ENCODE results near the gene NGFR. TPM values are rescaled to one million over a fixed set of nuclear protein-coding genes. Genes with fewer than 3 reads are reported as not detected.
"Not testable (repeated sequence)": the region's sequence is repeated elsewhere in the genome, so short reads cannot be mapped to it uniquely, and the experiment has no call there.

NGFR gene
- total RNA-seq, 4 donors from 2014 or later, result 10.6 to 21.3 (median 16.1) TPM

- TF ChIP-seq POLR2A (IDR thresholded peaks at IDR 0.05) (no peak), CTCF (IDR thresholded peaks at IDR 0.05) (no peak), POLR2AphosphoS5 (IDR thresholded peaks at IDR 0.05) (no peak), EP300 (IDR thresholded peaks at IDR 0.05) (no peak)
- H3K4me1 ChIP-seq, result peaks cover 0 to 19% (median 16%) of the 10 kb centered on the region in 3 donors
- no peaks in the 10 kb centered on the region for H3K9me3 ChIP-seq
- H3K36me3 ChIP-seq, result no peaks in the 10 kb centered on the region
- no peak overlapping the region for H3K4me3 ChIP-seq
- ATAC-seq, result no peak
- H3K27ac ChIP-seq, result no peak overlapping the region
- H3K27me3 ChIP-seq, result peaks cover 100% of the 10 kb centered on the region
- 67 to 100% methylated on average over 1 of the region's 3 CpGs for WGBS, 2 donors (ENCODE audit: low coverage in 1 of 2)
Measured at GRCh38 chr17:49501496-49501895, 6.4 kb downstream of the NGFR start.

GRCh38 chr17:49502254-49502653 is 7.2 kb downstream of the NGFR start:
- ATAC-seq, result no peak
- WGBS, 2 donors (ENCODE audit: low coverage in 1 of 2), result 46 to 48% methylated on average over 2 of the region's 4 CpGs
- Histone ChIP-seq H3K9me3 (no peaks in the 10 kb centered on the region), H3K27ac (no peak overlapping the region), H3K36me3 (no peaks in the 10 kb centered on the region), H3K4me1 (peaks cover 0 to 12% (median 9%) of the 10 kb centered on the region in 3 donors), H3K4me3 (no peak overlapping the region), H3K27me3 (peaks cover 100% of the 10 kb centered on the region)
- no peak for TF ChIP-seq POLR2AphosphoS5 (IDR thresholded peaks at IDR 0.05)
- no peak for TF ChIP-seq EP300 (IDR thresholded peaks at IDR 0.05)
- no peak for TF ChIP-seq CTCF (IDR thresholded peaks at IDR 0.05)
- TF ChIP-seq POLR2A (IDR thresholded peaks at IDR 0.05), result no peak

- not testable (repeated sequence) for H3K4me1 ChIP-seq, ATAC-seq, H3K36me3 ChIP-seq, H3K9me3 ChIP-seq, H3K4me3 ChIP-seq, H3K27ac ChIP-seq
- H3K27me3 ChIP-seq, result peaks cover 100% of the 10 kb centered on the region
- WGBS, 2 donors (ENCODE audit: low coverage in 1 of 2), result 70 to 71% methylated on average over 2 to 4 of the region's 5 CpGs
Measured at GRCh38 chr17:49502680-49503079, 7.6 kb downstream of the NGFR start.

- TF ChIP-seq CTCF (IDR thresholded peaks at IDR 0.05), result no peak
- TF ChIP-seq POLR2A (IDR thresholded peaks at IDR 0.05), result no peak
- TF ChIP-seq EP300 (IDR thresholded peaks at IDR 0.05), result no peak
- no peak for TF ChIP-seq POLR2AphosphoS5 (IDR thresholded peaks at IDR 0.05)
- 43 to 88% methylated on average over 1 to 4 of the region's 4 CpGs for WGBS, 2 donors (ENCODE audit: low coverage in 1 of 2)
- Histone ChIP-seq H3K4me3 (no peak overlapping the region), H3K4me1 (peaks cover 0 to 9% (median 0%) of the 10 kb centered on the region in 3 donors), H3K27me3 (peaks cover 95% of the 10 kb centered on the region), H3K36me3 (no peaks in the 10 kb centered on the region), H3K27ac (no peak overlapping the region), H3K9me3 (no peaks in the 10 kb centered on the region)
- ATAC-seq, result no peak
Measured at GRCh38 chr17:49504369-49504768, 9.3 kb downstream of the NGFR start.

- Histone ChIP-seq H3K27me3 (peaks cover 80% of the 10 kb centered on the region), H3K27ac (no peak overlapping the region), H3K9me3 (no peaks in the 10 kb centered on the region), H3K4me3 (no peak overlapping the region), H3K36me3 (no peaks in the 10 kb centered on the region), H3K4me1 (peaks cover 0 to 12% (median 0%) of the 10 kb centered on the region in 3 donors)
- WGBS, 2 donors (ENCODE audit: low coverage in 1 of 2), result 53% methylated on average over 3 of the region's 14 CpGs; no CpG with 5 or more reads in 1 of the 2 donors
- no peak for ATAC-seq
- no peak for TF ChIP-seq POLR2AphosphoS5 (IDR thresholded peaks at IDR 0.05)
Measured at GRCh38 chr17:49505854-49506253, 10.8 kb downstream of the NGFR start.

GRCh38 chr17:49506282-49506681 is 11.2 kb downstream of the NGFR start:
- peaks cover 0 to 12% (median 0%) of the 10 kb centered on the region in 3 donors for H3K4me1 ChIP-seq
- no peak overlapping the region for H3K4me3 ChIP-seq
- H3K36me3 ChIP-seq, result no peaks in the 10 kb centered on the region
- ATAC-seq, result no peak
- 93% methylated on average over 6 of the region's 57 CpGs; no CpG with 5 or more reads in 1 of the 2 donors for WGBS, 2 donors (ENCODE audit: low coverage in 1 of 2)
- H3K9me3 ChIP-seq, result no peaks in the 10 kb centered on the region
- TF ChIP-seq EP300 (IDR thresholded peaks at IDR 0.05), result no peak
- no peak for TF ChIP-seq CTCF (IDR thresholded peaks at IDR 0.05)
- TF ChIP-seq POLR2A (IDR thresholded peaks at IDR 0.05), result no peak
- TF ChIP-seq POLR2AphosphoS5 (IDR thresholded peaks at IDR 0.05), result no peak
- peaks cover 76% of the 10 kb centered on the region for H3K27me3 ChIP-seq
- no peak overlapping the region for H3K27ac ChIP-seq

Measured in gastroesophageal sphincter (tissue), 4 donors.